ENCODE data around the gene PCP2.
A peak's percentile ranks its signal among the peaks of the same experiment; 100 is the strongest.

Gene PCP2

DNA sequence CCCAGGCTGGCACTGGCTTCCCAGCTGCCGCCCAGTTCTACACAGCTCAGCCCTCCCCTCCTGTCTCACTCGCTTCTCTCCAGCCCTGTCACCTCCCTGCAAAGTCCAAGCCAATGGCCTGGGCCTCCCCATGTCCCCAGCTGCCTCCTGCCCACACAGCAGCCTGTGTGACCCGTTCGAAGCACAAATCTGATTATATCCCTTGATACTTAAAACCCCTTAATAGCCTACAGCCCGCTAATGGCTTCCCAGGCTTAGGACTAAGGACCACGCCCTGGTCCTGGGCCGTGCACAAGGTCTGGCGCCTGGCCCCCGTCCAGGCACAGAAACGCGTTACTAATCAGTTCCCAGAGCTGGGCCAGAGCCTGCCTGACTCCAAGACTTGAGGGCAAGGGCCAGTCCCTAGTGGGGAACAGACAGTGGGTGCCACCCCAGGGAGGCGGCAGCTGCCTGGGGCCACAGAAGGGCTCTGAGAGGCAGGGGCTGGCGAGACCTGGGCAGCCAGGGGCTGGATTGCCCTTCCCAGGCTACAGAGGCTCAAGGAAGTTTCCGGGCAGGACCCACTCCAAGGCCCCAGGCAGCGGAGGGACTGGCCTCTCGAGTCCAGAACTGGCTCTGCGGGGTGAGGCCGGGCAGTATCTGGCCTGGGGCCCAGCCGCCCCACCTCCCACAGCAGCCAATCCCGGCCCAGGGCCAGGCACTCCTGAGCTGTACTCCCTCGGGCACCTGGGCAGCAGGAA is 14.6 kb downstream of the PCP2 start:
- no peak for DNase-seq

DNA sequence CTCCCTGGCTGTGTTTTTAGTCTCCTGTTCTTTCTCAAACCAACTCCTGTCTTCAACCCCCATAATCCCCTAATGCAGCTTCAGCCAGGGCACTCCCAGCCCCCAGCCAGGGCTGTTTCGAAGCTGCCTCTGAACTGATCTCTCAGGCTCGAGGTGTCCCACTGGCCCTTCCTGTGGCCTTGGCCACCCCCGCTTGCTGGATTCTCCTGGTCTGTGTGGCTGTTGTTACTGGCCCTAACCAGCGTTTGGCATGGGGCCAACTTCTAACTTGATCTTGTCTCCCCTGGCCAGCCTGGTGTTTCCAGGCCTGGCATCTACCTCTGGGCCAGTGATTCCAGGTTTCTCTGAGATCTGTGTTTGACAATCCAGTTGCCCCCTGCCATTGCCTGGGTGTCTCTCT is 15.2 kb downstream of the PCP2 start:
- no peak for DNase-seq

DNA sequence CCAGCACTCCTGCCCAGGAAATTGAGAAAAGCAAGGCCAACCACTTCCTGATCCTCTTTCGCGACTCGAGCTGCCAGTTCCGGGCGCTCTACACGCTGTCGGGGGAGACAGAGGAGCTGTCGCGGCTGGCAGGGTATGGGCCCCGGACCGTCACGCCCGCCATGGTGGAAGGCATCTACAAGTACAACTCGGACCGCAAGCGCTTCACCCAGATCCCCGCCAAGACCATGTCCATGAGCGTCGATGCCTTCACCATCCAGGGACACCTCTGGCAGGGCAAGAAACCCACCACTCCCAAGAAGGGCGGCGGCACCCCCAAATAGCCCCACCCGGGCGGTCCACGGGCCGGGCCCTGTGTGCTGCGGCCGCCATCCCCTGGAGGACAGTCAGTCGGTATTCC is 15.8 kb downstream of the PCP2 start:
- no peak for DNase-seq

DNA sequence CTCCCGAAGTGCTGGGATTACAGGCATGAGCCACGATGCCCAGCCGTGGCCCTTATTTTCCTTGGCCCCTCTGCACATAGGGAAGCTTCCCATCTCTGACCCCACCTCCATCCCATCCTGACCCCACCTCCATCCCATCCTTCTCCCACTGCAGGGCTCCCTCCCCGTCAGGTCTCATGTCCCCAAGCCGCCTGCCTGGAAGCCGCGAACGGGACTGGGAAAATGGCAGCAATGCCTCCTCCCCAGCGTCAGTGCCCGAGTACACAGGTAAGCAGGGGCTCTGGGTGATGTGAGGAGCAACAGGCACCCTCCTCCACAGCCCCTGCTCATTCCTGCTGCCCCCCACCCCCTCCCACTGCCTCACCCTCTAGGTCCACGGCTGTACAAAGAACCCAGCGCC is 16.3 kb downstream of the PCP2 start:
- DNase-seq: no peak

DNA sequence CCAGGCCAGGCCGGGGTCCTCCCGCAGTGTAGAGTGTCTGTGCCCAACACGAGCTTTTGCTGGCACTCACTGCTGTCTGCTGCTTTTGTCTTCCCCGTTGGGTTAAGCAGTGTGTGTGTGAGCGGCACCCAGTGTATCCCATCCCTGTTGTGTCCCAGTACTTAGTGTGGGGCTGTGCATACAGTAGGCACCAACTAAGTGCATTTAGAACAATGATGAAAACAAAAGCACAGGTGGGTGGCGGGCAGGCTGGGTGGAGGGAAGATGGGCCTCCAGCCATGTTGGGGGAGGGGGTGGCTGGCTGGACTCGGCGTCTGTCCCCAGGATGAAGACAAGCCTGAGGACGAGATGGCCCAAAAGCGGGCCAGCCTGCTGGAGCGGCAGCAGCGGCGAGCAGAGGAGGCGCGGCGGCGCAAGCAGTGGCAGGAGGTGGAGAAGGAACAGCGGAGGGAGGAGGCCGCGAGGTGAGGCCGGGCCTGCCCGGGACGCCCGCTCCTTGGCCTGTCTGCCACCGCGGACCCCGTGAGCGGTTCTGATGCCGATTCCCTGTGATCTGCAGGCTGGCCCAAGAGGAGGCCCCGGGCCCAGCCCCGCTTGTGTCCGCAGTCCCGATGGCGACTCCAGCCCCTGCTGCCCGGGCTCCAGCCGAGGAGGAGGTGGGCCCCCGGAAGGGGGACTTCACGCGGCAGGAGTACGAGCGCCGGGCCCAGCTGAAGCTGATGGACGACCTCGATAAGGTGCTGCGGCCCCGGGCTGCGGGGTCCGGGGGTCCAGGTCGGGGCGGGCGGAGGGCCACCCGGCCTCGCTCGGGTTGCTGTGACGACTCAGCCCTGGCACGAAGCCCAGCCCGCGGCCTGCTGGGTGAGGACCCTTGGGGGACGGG is 18.4 kb downstream of the PCP2 start:
- no peak for DNase-seq

- DNase-seq: no peak
Measured at GRCh38 chr19:7612282-7613274, 20.9 kb downstream of the PCP2 start.

GRCh38 chr19:7611541-7612279 is 21.8 kb downstream of the PCP2 start:
- no peak for DNase-seq

- DNase-seq: no peak
Measured at GRCh38 chr19:7610491-7611240, 22.9 kb downstream of the PCP2 start.

DNA sequence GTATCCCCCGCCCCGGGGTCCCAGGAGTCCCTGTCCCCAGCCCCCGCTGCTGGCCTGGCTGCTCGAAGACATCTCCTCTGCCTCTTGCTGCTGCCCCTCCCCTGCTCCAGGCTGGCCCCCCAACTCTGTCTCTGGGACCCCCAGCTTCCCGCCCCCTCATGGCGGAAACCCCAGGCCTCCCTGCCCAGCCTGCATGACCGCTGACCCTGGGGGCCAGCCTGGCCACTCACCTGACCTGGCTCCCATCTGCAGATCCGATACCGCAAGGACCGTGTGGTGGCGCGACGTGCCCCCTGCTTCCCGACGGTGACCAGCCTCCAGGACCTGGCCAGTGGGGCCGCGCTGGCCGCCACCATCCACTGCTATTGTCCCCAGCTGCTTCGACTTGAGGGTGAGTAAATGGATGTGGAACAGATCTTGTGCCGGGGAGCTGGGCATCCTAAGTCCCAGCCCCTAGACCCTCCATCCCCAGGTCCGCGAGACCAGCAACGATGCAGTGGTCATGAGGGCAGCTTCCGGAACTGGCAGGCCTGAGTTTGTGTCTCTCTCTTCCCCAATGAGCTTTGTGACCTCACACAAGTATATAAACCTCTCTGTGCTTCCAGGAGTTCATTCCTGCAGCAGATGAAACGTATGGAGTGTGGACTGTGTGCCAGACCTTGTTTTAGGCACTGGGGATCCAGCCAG is 25.5 kb downstream of the PCP2 start:
- no peak for DNase-seq

- DNase-seq: no peak
Measured at GRCh38 chr19:7607212-7607873, 26.2 kb downstream of the PCP2 start.

DNA sequence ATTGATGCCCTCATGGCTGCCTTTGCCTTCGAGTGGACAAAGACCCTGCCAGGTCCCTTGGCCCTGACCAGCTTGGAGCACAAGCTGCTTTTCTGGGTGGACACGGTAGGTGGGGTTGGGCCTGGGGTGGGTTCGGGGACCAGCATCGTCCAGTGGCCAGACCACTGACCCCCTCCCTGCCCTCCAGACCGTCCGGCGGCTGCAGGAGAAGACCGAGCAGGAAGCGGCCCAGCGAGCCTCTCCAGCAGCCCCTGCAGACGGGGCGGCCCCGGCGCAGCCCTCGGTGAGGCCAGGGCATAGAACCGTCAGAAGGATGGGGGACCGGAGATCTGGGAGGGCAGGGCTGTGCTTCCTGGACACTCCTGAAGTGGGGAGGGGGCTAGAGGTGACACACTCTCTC is 27.2 kb downstream of the PCP2 start:
- no peak for DNase-seq

DNA sequence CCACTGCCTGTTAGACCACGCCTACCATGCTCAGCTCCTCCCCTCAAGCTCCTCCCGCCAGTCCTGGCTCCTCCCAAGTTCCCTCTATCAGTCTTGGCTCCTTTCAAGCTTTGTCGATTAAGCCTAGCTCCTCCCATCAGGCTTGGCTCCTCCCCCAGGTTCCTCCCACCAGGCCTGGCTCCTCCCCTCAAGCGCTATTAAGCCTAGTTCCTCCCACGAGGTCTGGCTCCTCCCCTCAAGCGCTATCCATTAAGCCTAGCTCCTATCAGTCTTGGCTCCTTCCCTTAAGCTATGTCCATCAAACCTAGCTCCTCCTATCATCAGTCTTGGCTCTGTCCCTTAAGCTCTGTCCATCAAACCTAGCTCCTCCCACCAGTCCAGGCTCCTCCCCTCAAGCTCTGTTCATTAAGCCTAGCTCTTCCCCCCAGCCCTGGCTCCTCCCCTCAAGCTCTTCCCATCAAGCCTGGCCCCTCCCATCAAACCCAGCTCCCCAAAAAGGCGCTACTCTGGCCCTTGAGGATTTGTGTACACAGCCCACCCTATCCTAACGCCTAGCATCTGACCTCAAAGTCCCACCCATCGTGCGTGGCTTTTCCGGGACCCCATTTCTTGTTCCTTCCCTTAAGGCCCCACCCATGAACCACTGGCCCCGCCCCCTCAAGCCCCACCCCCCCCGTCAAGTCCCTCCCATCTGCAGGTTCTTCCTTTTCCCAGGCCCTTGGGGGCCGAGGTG is 27.9 kb downstream of the PCP2 start:
- peak in 1 of 5 donors; percentile 31 for DNase-seq

DNA sequence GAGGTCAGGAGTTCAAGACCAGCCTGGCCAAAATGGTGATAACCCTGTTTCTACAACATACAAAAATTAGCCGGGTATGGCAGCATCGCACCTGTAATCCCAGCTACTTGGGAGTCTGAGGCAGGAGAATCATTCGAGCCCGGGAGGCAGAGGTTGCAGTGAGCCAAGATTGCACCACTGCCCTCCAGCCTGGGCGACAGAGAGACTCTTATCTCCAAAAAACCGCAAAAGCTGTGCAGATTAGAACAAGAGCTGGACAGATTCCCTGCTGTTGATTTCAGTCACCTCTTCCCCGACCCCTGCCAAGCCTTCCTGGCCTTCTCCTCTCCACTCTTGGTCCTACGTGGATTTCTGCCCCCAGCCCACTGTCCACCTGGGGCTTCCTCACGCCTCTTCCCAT is 29.6 kb downstream of the PCP2 start:
- DNase-seq: no peak

GRCh38 chr19:7602935-7603497 is 30.5 kb downstream of the PCP2 start:
- no peak for DNase-seq

DNA sequence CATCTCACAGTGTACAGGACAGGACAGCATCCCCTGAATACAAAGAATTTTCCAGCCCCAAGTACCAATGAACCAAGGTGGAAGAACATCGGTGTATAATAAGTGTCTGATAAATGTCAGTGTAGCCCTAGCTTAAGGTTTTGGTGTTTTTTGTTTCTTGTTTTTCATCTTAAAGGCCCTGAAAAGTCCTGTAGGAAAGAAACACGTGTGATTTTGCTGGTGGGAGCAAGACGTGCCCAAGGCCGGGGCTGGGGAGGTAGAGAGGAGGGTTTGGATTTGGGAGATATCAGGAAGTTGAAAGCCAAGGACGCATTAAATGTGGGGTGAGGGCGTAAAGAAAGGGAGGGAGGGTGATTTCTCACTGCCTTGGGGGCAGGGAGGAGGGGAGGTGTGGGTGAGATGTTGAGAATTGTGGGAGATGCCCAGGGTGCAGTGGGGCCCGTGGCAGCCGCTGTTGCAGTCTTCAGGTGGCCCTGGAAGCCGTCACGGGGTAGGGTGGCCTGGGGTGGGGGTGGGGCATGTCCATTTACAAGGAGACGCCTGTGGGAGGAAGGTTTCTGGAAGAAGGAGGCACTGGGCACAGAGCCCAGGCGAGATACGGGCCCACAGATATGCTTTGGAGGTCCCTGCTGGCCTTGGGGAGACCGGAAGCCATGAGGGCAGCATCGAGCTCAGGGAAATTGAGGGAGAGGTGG is 31.1 kb downstream of the PCP2 start:
- DNase-seq: no peak

- no peak for DNase-seq
Measured at GRCh38 chr19:7600721-7601120, 32.8 kb downstream of the PCP2 start.

DNA sequence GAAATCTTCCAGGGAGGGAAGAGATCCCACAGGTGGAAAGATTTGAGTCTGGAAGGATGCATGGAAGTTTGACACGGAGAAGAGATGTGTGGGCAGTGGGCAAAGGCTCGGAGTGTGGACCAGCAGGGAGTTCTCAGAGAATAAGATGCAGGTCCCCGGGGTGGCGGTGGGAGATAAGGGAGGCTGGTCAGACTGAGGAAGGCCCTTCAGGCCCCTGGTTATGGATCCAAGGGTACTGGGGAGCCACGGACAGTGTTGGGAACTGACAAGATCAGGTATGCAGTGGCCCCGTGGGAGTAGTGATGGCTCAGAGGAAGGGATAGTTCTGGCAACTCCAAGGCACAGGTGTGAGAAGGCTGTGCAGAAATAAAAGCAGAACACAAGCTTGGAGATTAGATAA is 35.3 kb downstream of the PCP2 start:
- no peak for DNase-seq

GRCh38 chr19:7597689-7598088 is 35.8 kb downstream of the PCP2 start:
- no peak for DNase-seq

Data from T-helper 1 cell (primary cell).